ENCODE results near the gene CCDC88C.

DNA sequence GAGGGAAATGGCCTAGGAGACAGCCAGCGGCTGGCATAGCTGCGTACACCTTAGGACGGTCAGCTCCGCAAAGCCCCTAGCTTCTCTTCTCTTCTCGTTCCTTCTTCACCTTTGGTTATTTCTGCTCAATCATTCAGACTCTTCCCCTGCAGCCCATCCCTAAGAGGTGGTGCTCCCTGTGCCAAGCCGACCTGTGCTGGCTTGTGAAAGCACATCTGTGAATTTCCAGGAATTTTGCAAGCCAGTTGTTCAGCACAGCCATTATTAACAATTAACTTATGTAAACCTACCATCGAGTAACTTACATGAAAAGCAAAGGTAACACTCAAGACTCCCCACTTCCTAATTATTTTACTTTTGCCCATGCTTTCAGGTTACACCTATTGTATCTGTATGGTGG lies 152.2 kb downstream of the CCDC88C start:
- TF ChIP-seq POLR2A (IDR thresholded peaks at IDR 0.05; ENCODE audit: low read depth, low read length) (no peak), CTCF (IDR thresholded peaks at IDR 0.05; ENCODE audit: extremely low read depth in 1 of 2, insufficient read depth in 1 of 2, low read depth in 1 of 2, low read length in 2 of 2) (no peak), POLR2AphosphoS5 (IDR thresholded peaks at IDR 0.05; ENCODE audit: insufficient read depth, low read depth, low read length) (no peak), FOS (IDR thresholded peaks at IDR 0.05; ENCODE audit: borderline replicate concordance, insufficient read depth, low read length) (no peak)

All from endothelial cell of umbilical vein (primary cell).